IPS-15b (cell line): ENCODE results near the gene PAPPA.

Experiments used
- H3K27me3 ChIP-seq: one replicate; pipeline ENCODE4 v1.6.1; 2013; ENCODE audit warnings: low read length; ENCODE audit not compliant: control insufficient read depth, insufficient read depth
- H3K36me3 ChIP-seq: one replicate; pipeline ENCODE4 v1.6.1; 2013; ENCODE audit warnings: low read length; ENCODE audit not compliant: control insufficient read depth, insufficient read depth
- H3K4me1 ChIP-seq: one replicate; pipeline ENCODE4 v1.6.1; 2013; ENCODE audit warnings: mild to moderate bottlenecking, low read length; ENCODE audit not compliant: control insufficient read depth, insufficient read depth
- H3K4me3 ChIP-seq: one replicate; pipeline ENCODE4 v1.5.1; 2013; ENCODE audit warnings: low read depth, low read length
- H3K9ac ChIP-seq: one replicate; pipeline ENCODE4 v1.6.1; 2013; ENCODE audit warnings: low read depth, mild to moderate bottlenecking, low read length
- H3K9me3 ChIP-seq: one replicate; pipeline ENCODE4 v1.6.1; 2013; ENCODE audit warnings: mild to moderate bottlenecking, low read length; ENCODE audit not compliant: control insufficient read depth, insufficient read depth

The PAPPA gene

GRCh38 chr9:116191576-116192415 lies 38.2 kb downstream of the PAPPA start:
- no peak overlapping the region for H3K9ac ChIP-seq
- no peak overlapping the region for H3K4me3 ChIP-seq
- H3K27me3 ChIP-seq = no peaks in the 10 kb centered on the region
- no peaks in the 10 kb centered on the region for H3K9me3 ChIP-seq
- H3K36me3 ChIP-seq = no peaks in the 10 kb centered on the region
- no peaks in the 10 kb centered on the region for H3K4me1 ChIP-seq

- Histone ChIP-seq H3K4me1 (no peaks in the 10 kb centered on the region), H3K9me3 (no peaks in the 10 kb centered on the region), H3K4me3 (no peak overlapping the region), H3K36me3 (no peaks in the 10 kb centered on the region), H3K27me3 (no peaks in the 10 kb centered on the region), H3K9ac (no peak overlapping the region)
These were observed 40.0 kb downstream of the PAPPA start for GRCh38 chr9:116193636-116194035.

GRCh38 chr9:116196806-116197205 lies 43.2 kb downstream of the PAPPA start:
- Histone ChIP-seq H3K27me3 (no peaks in the 10 kb centered on the region), H3K4me1 (no peaks in the 10 kb centered on the region), H3K9me3 (no peaks in the 10 kb centered on the region), H3K9ac (no peak overlapping the region), H3K4me3 (no peak overlapping the region), H3K36me3 (no peaks in the 10 kb centered on the region)

GRCh38 chr9:116198344-116198743 lies 44.8 kb downstream of the PAPPA start:
- H3K9ac ChIP-seq = no peak overlapping the region
- no peak overlapping the region for H3K4me3 ChIP-seq
- H3K9me3 ChIP-seq = no peaks in the 10 kb centered on the region
- no peaks in the 10 kb centered on the region for H3K36me3 ChIP-seq
- H3K4me1 ChIP-seq = no peaks in the 10 kb centered on the region
- H3K27me3 ChIP-seq = no peaks in the 10 kb centered on the region

- no peaks in the 10 kb centered on the region for H3K4me1 ChIP-seq
- no peaks in the 10 kb centered on the region for H3K36me3 ChIP-seq
- no peak overlapping the region for H3K9ac ChIP-seq
- H3K27me3 ChIP-seq = no peaks in the 10 kb centered on the region
- H3K9me3 ChIP-seq = no peaks in the 10 kb centered on the region
- no peak overlapping the region for H3K4me3 ChIP-seq
These were observed 48.8 kb downstream of the PAPPA start for GRCh38 chr9:116202219-116202912.

GRCh38 chr9:116204252-116204882 lies 50.8 kb downstream of the PAPPA start:
- Histone ChIP-seq H3K9me3 (no peaks in the 10 kb centered on the region), H3K4me3 (no peak overlapping the region), H3K36me3 (no peaks in the 10 kb centered on the region), H3K9ac (no peak overlapping the region), H3K4me1 (no peaks in the 10 kb centered on the region), H3K27me3 (no peaks in the 10 kb centered on the region)

- H3K9me3 ChIP-seq = no peaks in the 10 kb centered on the region
- peaks cover 3% of the 10 kb centered on the region for H3K36me3 ChIP-seq
- no peak overlapping the region for H3K9ac ChIP-seq
- no peaks in the 10 kb centered on the region for H3K27me3 ChIP-seq
- no peak overlapping the region for H3K4me3 ChIP-seq
- no peaks in the 10 kb centered on the region for H3K4me1 ChIP-seq
These were observed 54.0 kb downstream of the PAPPA start for GRCh38 chr9:116207371-116208111.

- Histone ChIP-seq H3K36me3 (peaks cover 3% of the 10 kb centered on the region), H3K4me3 (no peak overlapping the region), H3K27me3 (no peaks in the 10 kb centered on the region), H3K9me3 (no peaks in the 10 kb centered on the region), H3K9ac (no peak overlapping the region), H3K4me1 (peaks cover 4% of the 10 kb centered on the region)
These were observed 55.0 kb downstream of the PAPPA start for GRCh38 chr9:116208417-116209232.

GRCh38 chr9:116209414-116210116 lies 56.0 kb downstream of the PAPPA start:
- H3K9ac ChIP-seq = no peak overlapping the region
- no peaks in the 10 kb centered on the region for H3K27me3 ChIP-seq
- peaks cover 4% of the 10 kb centered on the region for H3K4me1 ChIP-seq
- H3K4me3 ChIP-seq = no peak overlapping the region
- no peaks in the 10 kb centered on the region for H3K9me3 ChIP-seq
- peaks cover 3% of the 10 kb centered on the region for H3K36me3 ChIP-seq

- peaks cover 3% of the 10 kb centered on the region for H3K36me3 ChIP-seq
- H3K9me3 ChIP-seq = no peaks in the 10 kb centered on the region
- H3K4me3 ChIP-seq = no peak overlapping the region
- H3K27me3 ChIP-seq = no peaks in the 10 kb centered on the region
- H3K4me1 ChIP-seq = peaks cover 4% of the 10 kb centered on the region
- no peak overlapping the region for H3K9ac ChIP-seq
These were observed 59.5 kb downstream of the PAPPA start for GRCh38 chr9:116212986-116213692.
